Activated T-helper 2 cell treated with anti-CD3 and anti-CD28 coated beads, Interferon-gamma antibody, Interleukin-2, Interleukin-4, amounts not matched to agents 10 μg/mL and 5 μg/mL and 100 μg/mL, durations not matched to agents 14 hours and 24 hours and 36 hours (primary cell): ENCODE results near the gene RSPO1. TPM values are rescaled to one million over a fixed set of nuclear protein-coding genes. Genes with fewer than 3 reads are reported as not detected.

ENCODE experiments used
- DNase-seq: peaks from one replicate; pipeline ENCODE4 v3.0.0; 2021; ENCODE audit warnings: low spot score
- H3K27ac Mint-ChIP-seq: one replicate; pipeline ENCODE4 v1.8.0; 2021; ENCODE audit warnings: mixed read lengths
- H3K27me3 Mint-ChIP-seq: one replicate; pipeline ENCODE4 v1.8.0; 2021; ENCODE audit warnings: low read depth, mixed read lengths
- H3K36me3 Mint-ChIP-seq: one replicate; pipeline ENCODE4 v1.8.0; 2021; ENCODE audit warnings: low read depth, mixed read lengths
- H3K4me1 Mint-ChIP-seq: one replicate; pipeline ENCODE4 v1.8.0; 2021; ENCODE audit warnings: low read depth, mixed read lengths
- H3K4me3 Mint-ChIP-seq: one replicate; pipeline ENCODE4 v1.8.0; 2021; ENCODE audit warnings: low read depth, mild to moderate bottlenecking, moderate library complexity, mixed read lengths
- H3K9me3 Mint-ChIP-seq: one replicate; pipeline ENCODE4 v1.8.0; 2021; ENCODE audit warnings: mixed read lengths
- intact Hi-C: fragments of 100-400 bp; cut with micrococcal nuclease; formaldehyde crosslinking; loops from one replicate; pipeline ENCODE4 v1.15.1; 2023
- total RNA-seq: library from RNA; stranded (reverse); gene quantifications from 2 replicates; pipeline ENCODE4 v1.2.3, GENCODE V29; 2022

Gene RSPO1
- total RNA-seq, 1 donor from 2014 or later, result not detected

- DNase-seq, result no peak
- H3K36me3 Mint-ChIP-seq, result no peaks in the 10 kb centered on the region
- H3K27me3 Mint-ChIP-seq, result no peaks in the 10 kb centered on the region
- no peak overlapping the region for H3K4me3 Mint-ChIP-seq
- no peaks in the 10 kb centered on the region for H3K4me1 Mint-ChIP-seq
- no peak overlapping the region for H3K27ac Mint-ChIP-seq
- H3K9me3 Mint-ChIP-seq, result no peaks in the 10 kb centered on the region
- intact Hi-C loops, result no loop called here
Observed at GRCh38 chr1:37650721-37651120, 16.0 kb upstream of the RSPO1 start.

GRCh38 chr1:37650173-37650572 is 15.5 kb upstream of the RSPO1 start:
- no peak for DNase-seq
- no peak overlapping the region for H3K4me3 Mint-ChIP-seq
- H3K27me3 Mint-ChIP-seq, result no peaks in the 10 kb centered on the region
- intact Hi-C loops, result no loop called here
- no peaks in the 10 kb centered on the region for H3K9me3 Mint-ChIP-seq
- H3K4me1 Mint-ChIP-seq, result no peaks in the 10 kb centered on the region
- H3K36me3 Mint-ChIP-seq, result no peaks in the 10 kb centered on the region
- no peak overlapping the region for H3K27ac Mint-ChIP-seq

- DNase-seq, result no peak
- H3K4me1 Mint-ChIP-seq, result no peaks in the 10 kb centered on the region
- no peaks in the 10 kb centered on the region for H3K36me3 Mint-ChIP-seq
- intact Hi-C loops, result no loop called here
- no peak overlapping the region for H3K4me3 Mint-ChIP-seq
- no peak overlapping the region for H3K27ac Mint-ChIP-seq
- peaks cover 3% of the 10 kb centered on the region for H3K27me3 Mint-ChIP-seq
- H3K9me3 Mint-ChIP-seq, result no peaks in the 10 kb centered on the region
Observed at GRCh38 chr1:37647281-37647680, 12.6 kb upstream of the RSPO1 start.

GRCh38 chr1:37641059-37641458 is 6.4 kb upstream of the RSPO1 start:
- intact Hi-C loops, result no loop called here
- Mint-ChIP-seq H3K27ac (no peak overlapping the region), H3K4me3 (no peak overlapping the region), H3K36me3 (no peaks in the 10 kb centered on the region), H3K9me3 (no peaks in the 10 kb centered on the region), H3K4me1 (no peaks in the 10 kb centered on the region), H3K27me3 (peaks cover 21% of the 10 kb centered on the region)
- DNase-seq, result no peak

GRCh38 chr1:37636435-37636834 is 1.7 kb upstream of the RSPO1 start:
- DNase-seq, result no peak
- no peaks in the 10 kb centered on the region for H3K4me1 Mint-ChIP-seq
- peaks cover 55% of the 10 kb centered on the region for H3K27me3 Mint-ChIP-seq
- H3K9me3 Mint-ChIP-seq, result no peaks in the 10 kb centered on the region
- intact Hi-C loops, result no loop called here
- H3K4me3 Mint-ChIP-seq, result no peak overlapping the region
- no peak overlapping the region for H3K27ac Mint-ChIP-seq
- no peaks in the 10 kb centered on the region for H3K36me3 Mint-ChIP-seq

GRCh38 chr1:37634992-37635902 is 555 bp upstream of the RSPO1 start:
- no peak overlapping the region for H3K4me3 Mint-ChIP-seq
- intact Hi-C loops, result no loop called here
- no peaks in the 10 kb centered on the region for H3K36me3 Mint-ChIP-seq
- H3K27me3 Mint-ChIP-seq, result peaks cover 65% of the 10 kb centered on the region
- H3K9me3 Mint-ChIP-seq, result no peaks in the 10 kb centered on the region
- DNase-seq, result no peak
- H3K4me1 Mint-ChIP-seq, result no peaks in the 10 kb centered on the region
- H3K27ac Mint-ChIP-seq, result no peak overlapping the region

- Mint-ChIP-seq H3K9me3 (no peaks in the 10 kb centered on the region), H3K27me3 (peaks cover 76% of the 10 kb centered on the region), H3K36me3 (no peaks in the 10 kb centered on the region), H3K4me3 (no peak overlapping the region), H3K4me1 (no peaks in the 10 kb centered on the region), H3K27ac (no peak overlapping the region)
- DNase-seq, result no peak
- intact Hi-C loops, result no loop called here
Observed at GRCh38 chr1:37633938-37634243, 801 bp downstream of the RSPO1 start.

GRCh38 chr1:37633040-37633937 is 1.4 kb downstream of the RSPO1 start:
- Mint-ChIP-seq H3K27me3 (peaks cover 79% of the 10 kb centered on the region), H3K9me3 (no peaks in the 10 kb centered on the region), H3K4me1 (no peaks in the 10 kb centered on the region), H3K27ac (no peak overlapping the region), H3K4me3 (no peak overlapping the region), H3K36me3 (no peaks in the 10 kb centered on the region)
- intact Hi-C loops, result no loop called here
- DNase-seq, result no peak

GRCh38 chr1:37631036-37631435 is 3.7 kb downstream of the RSPO1 start:
- no peaks in the 10 kb centered on the region for H3K36me3 Mint-ChIP-seq
- DNase-seq, result no peak
- H3K9me3 Mint-ChIP-seq, result no peaks in the 10 kb centered on the region
- intact Hi-C loops, result no loop called here
- no peaks in the 10 kb centered on the region for H3K4me1 Mint-ChIP-seq
- no peak overlapping the region for H3K27ac Mint-ChIP-seq
- no peak overlapping the region for H3K4me3 Mint-ChIP-seq
- peaks cover 70% of the 10 kb centered on the region for H3K27me3 Mint-ChIP-seq

GRCh38 chr1:37630426-37631028 is 4.2 kb downstream of the RSPO1 start:
- no peak for DNase-seq
- intact Hi-C loops, result no loop called here
- no peak overlapping the region for H3K27ac Mint-ChIP-seq
- no peaks in the 10 kb centered on the region for H3K36me3 Mint-ChIP-seq
- peaks cover 66% of the 10 kb centered on the region for H3K27me3 Mint-ChIP-seq
- no peak overlapping the region for H3K4me3 Mint-ChIP-seq
- no peaks in the 10 kb centered on the region for H3K9me3 Mint-ChIP-seq
- no peaks in the 10 kb centered on the region for H3K4me1 Mint-ChIP-seq

- no peak overlapping the region for H3K4me3 Mint-ChIP-seq
- DNase-seq, result no peak
- H3K36me3 Mint-ChIP-seq, result no peaks in the 10 kb centered on the region
- no peaks in the 10 kb centered on the region for H3K9me3 Mint-ChIP-seq
- intact Hi-C loops, result no loop called here
- H3K27ac Mint-ChIP-seq, result no peak overlapping the region
- H3K27me3 Mint-ChIP-seq, result peaks cover 64% of the 10 kb centered on the region
- H3K4me1 Mint-ChIP-seq, result no peaks in the 10 kb centered on the region
Observed at GRCh38 chr1:37629726-37630425, 4.8 kb downstream of the RSPO1 start.

- peaks cover 64% of the 10 kb centered on the region for H3K27me3 Mint-ChIP-seq
- no peak for DNase-seq
- no peaks in the 10 kb centered on the region for H3K4me1 Mint-ChIP-seq
- H3K9me3 Mint-ChIP-seq, result no peaks in the 10 kb centered on the region
- intact Hi-C loops, result no loop called here
- H3K27ac Mint-ChIP-seq, result no peak overlapping the region
- no peaks in the 10 kb centered on the region for H3K36me3 Mint-ChIP-seq
- no peak overlapping the region for H3K4me3 Mint-ChIP-seq
Observed at GRCh38 chr1:37629008-37629407, 5.7 kb downstream of the RSPO1 start.
